ENCODE data around the gene ZSWIM8.

DNA sequence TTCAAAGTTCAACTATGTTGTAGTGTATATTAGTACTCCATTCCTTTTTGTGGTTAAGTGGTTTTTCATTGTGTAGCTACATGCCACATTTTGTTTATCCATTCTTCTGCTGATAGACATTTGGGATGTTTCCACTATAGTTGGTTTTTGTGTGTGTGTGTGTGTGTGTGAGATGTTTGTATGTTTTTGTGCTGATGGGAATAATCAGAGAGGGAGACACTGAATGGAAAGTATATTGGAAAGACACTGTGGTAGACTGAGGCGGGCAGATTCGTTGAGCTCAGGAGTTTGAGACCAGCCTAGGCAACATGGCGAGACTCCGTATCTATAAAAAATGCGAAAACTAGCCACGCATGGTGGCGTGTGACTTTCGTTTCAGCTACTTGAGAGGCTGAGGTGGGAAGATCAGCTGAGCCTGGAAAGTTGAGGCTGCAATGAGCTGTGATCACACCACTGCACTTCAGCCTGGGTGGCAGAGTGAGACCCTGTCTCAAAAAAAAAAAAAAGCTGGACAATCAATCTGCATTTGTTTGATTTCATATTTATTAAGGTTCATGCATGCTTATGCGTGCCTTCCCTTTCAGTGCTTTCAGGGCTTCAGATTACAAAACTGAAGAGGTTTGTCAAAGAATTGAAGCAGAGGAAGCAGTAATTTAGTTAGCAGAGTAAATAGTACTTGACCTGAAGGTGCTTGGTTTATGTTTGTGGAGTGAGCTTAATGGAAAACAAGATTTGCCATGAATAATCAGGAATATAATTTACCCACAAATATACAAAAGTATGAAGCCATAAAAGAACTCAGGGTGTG, 26.5 kb upstream of the ZSWIM8 start:
- TF ChIP-seq CTCF (IDR thresholded peaks at IDR 0.05) (no peak), POLR2A (IDR thresholded peaks at IDR 0.05) (no peak)

Data from testis (tissue), 2 donors.